H1 (cell line): ENCODE measurements around the gene FOXB1. TPM values are rescaled to one million over a fixed set of nuclear protein-coding genes. Genes with fewer than 3 reads are reported as not detected.

Experiments used
- CEBPB ChIP-seq: IDR thresholded peaks from 2 replicates; pipeline ENCODE4 v1.6.1; 2012; ENCODE audit warnings: low read depth, low read length
- CHD7 ChIP-seq: fragments of 300-600 bp; sonication (generic); IDR thresholded peaks from 2 replicates; pipeline ENCODE4 v1.7.1; 2012; ENCODE audit warnings: low read length, moderate library complexity, mild to moderate bottlenecking, inconsistent platforms; ENCODE audit not compliant: insufficient replicate concordance
- CTCF ChIP-seq, 3 experiments: IDR thresholded peaks; 1 replicate in 2 of 3; 2 replicates in 1 of 3; pipeline versions ENCODE4 v1.5.1 to v1.6.1; 2011; ENCODE audit warnings: low read length in 3 of 3, mild to moderate bottlenecking in 3 of 3, inconsistent platforms in 2 of 3, low read depth in 1 of 3, moderate library complexity in 1 of 3; ENCODE audit not compliant: insufficient read depth in 1 of 3; ENCODE audit errors: control extremely low read depth in 1 of 3
- EGR1 ChIP-seq: IDR thresholded peaks from 2 replicates; pipeline ENCODE4 v1.6.1; 2011; ENCODE audit warnings: low read depth, low read length, borderline replicate concordance
- RFX5 ChIP-seq: IDR thresholded peaks from 2 replicates; pipeline ENCODE4 v1.6.1; 2011; ENCODE audit warnings: low read depth, low read length, improper control_type of control experiment, borderline replicate concordance
- SP4 ChIP-seq: IDR thresholded peaks from 2 replicates; pipeline ENCODE4 v1.6.1; 2012; ENCODE audit warnings: low read length, inconsistent platforms
- TAF7 ChIP-seq: optimal IDR thresholded peaks from 2 replicates; pipeline ENCODE3; 2011; ENCODE audit warnings: low read depth, mild to moderate bottlenecking, inconsistent platforms, low read length, moderate library complexity, borderline replicate concordance
- TCF12 ChIP-seq: IDR thresholded peaks from 2 replicates; pipeline ENCODE4 v1.6.1; 2011; ENCODE audit warnings: low read depth, mild to moderate bottlenecking, low read length
- polyA plus RNA-seq, 7 experiments: library from polyadenylated mRNA; depleted of rRNA in 3 of 7; stranded (reverse) in 5 of 7; unstranded in 2 of 7; fragments of >200 nt in 5 of 7; fragments of 200-250 nt in 2 of 7; gene quantifications; 1 replicate in 5 of 7; 2 replicates in 1 of 7; 4 replicates in 1 of 7; pipeline versions ENCODE4 v1.2.1 to v1.2.3, GENCODE V29; 2011 to 2013; ENCODE audit warnings: missing spikeins in 2 of 7, mixed read lengths in 2 of 7
- total RNA-seq: library from RNA; stranded (reverse); fragmentation: NEBNext Ultra II Directional; extraction: Animal tissue kit (Norgen Biotek cat#: 25700); gene quantifications from 2 replicates; pipeline ENCODE4 v1.2.1, GENCODE V29; 2021

Gene FOXB1
- total and polyA plus RNA-seq, 2 of the 8 experiments (the other 6 are each of a cell fraction or from before 2014, with no cell fraction given), result 0.92 to 1.5 TPM

- TF ChIP-seq CHD7, result no peak
- TF ChIP-seq SP4, result no peak
- TF ChIP-seq CTCF (IDR thresholded peaks at IDR 0.05; ENCODE audit: control extremely low read depth in 1 of 3, insufficient read depth in 1 of 3, low read depth in 1 of 3, low read length in 3 of 3), result no peak
- no peak for TF ChIP-seq EGR1
- TF ChIP-seq RFX5, result no peak
- TF ChIP-seq TAF7, result no peak
- TF ChIP-seq TCF12, result no peak
- TF ChIP-seq CEBPB, result no peak
Observed at GRCh38 chr15:59976480-59977271, 27.4 kb upstream of the FOXB1 start (continued).
